Measurements from ENCODE around the gene CHD9.

DNA sequence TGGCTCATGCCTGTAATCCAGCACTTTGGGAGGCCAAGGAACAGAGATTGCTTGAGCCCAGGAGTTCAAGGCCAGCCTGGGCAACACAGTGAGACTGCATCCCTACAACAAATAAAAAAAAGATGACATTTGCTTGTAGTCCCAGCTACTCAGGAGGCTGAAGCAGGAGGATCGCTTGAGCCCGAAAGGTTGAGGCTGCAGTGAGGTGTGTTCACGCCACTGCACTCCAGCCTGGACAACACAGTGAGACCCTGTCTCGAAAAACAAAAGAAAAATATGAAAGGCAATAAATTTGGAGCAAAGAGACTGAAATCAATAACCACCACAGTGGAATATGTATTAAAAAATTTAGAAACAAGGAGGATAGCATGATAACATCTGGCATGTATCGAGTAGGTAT lies 235.7 kb downstream of the CHD9 start:
- TF ChIP-seq, protein P1, sequence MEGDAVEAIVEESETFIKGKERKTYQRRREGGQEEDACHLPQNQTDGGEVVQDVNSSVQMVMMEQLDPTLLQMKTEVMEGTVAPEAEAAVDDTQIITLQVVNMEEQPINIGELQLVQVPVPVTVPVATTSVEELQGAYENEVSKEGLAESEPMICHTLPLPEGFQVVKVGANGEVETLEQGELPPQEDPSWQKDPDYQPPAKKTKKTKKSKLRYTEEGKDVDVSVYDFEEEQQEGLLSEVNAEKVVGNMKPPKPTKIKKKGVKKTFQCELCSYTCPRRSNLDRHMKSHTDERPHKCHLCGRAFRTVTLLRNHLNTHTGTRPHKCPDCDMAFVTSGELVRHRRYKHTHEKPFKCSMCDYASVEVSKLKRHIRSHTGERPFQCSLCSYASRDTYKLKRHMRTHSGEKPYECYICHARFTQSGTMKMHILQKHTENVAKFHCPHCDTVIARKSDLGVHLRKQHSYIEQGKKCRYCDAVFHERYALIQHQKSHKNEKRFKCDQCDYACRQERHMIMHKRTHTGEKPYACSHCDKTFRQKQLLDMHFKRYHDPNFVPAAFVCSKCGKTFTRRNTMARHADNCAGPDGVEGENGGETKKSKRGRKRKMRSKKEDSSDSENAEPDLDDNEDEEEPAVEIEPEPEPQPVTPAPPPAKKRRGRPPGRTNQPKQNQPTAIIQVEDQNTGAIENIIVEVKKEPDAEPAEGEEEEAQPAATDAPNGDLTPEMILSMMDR (conservative IDR thresholded peaks at IDR 0.05): no peak
- TF ChIP-seq EZH2 (IDR thresholded peaks at IDR 0.05; ENCODE audit: low read depth): no peak

All from PC-9 (cell line).